Stimulated activated CD8-positive, alpha-beta memory T cell treated with anti-CD3 and anti-CD28 coated beads, Interleukin-12 subunit alpha, Interleukin-12 subunit beta, amount 100 ng/mL, for 1 hour (primary cell): ENCODE results near the gene FBLN5.

Experiments used
- DNase-seq: peaks from one replicate; pipeline ENCODE4 v3.0.0-alpha.2; 2020; ENCODE audit warnings: low read depth

The FBLN5 gene

GRCh38 chr14:91829511-91829910 lies 118.0 kb downstream of the FBLN5 start:
- DNase-seq, result no peak

- DNase-seq, result no peak
Measured at GRCh38 chr14:91827746-91828145, 119.7 kb downstream of the FBLN5 start.
